Spleen (tissue), 11 donors: Measurements from ENCODE around the gene CADPS2. TPM values are rescaled to one million over a fixed set of nuclear protein-coding genes. Genes with fewer than 3 reads are reported as not detected.

ENCODE experiments used
- DNase-seq: peaks from one replicate; pipeline ENCODE4 v3.0.0-alpha.2; 2020
- H3K27ac ChIP-seq, 8 donors: fragments of 200-600 bp; sonication (generic) in 7 of 8; 1 replicate in 4 of 8; 2 replicates in 4 of 8; pipeline versions ENCODE4 v1.5.0 to v1.8.0; 2016 to 2021; ENCODE audit warnings: inconsistent platforms in 4 of 8, mild to moderate bottlenecking in 4 of 8, moderate library complexity in 1 of 8
- H3K27me3 ChIP-seq, 7 donors: fragments of 200-600 bp; sonication (generic) in 6 of 7; replicated peaks in 1 of 7; 1 replicate in 4 of 7; 2 replicates in 3 of 7; pipeline versions ENCODE4 v1.5.0 to v1.8.0; 2016 to 2021; ENCODE audit warnings: inconsistent platforms in 3 of 7, mild to moderate bottlenecking in 1 of 7
- H3K36me3 ChIP-seq, 6 donors: fragments of 200-600 bp; sonication (generic) in 5 of 6; 1 replicate in 4 of 6; 2 replicates in 2 of 6; pipeline versions ENCODE4 v1.5.0 to v1.8.0; 2016 to 2021; ENCODE audit warnings: inconsistent platforms in 2 of 6
- H3K4me1 ChIP-seq, 6 donors: fragments of 200-600 bp; sonication (generic) in 5 of 6; 1 replicate in 3 of 6; 2 replicates in 3 of 6; pipeline versions ENCODE4 v1.5.0 to v1.8.0; 2016 to 2021; ENCODE audit warnings: inconsistent platforms in 3 of 6
- H3K4me3 ChIP-seq, 8 donors: fragments of 200-600 bp; sonication (generic) in 7 of 8; 1 replicate in 4 of 8; 2 replicates in 4 of 8; pipeline versions ENCODE4 v1.5.0 to v1.8.0; 2016 to 2021; ENCODE audit warnings: inconsistent platforms in 4 of 8, mild to moderate bottlenecking in 4 of 8, moderate library complexity in 2 of 8
- H3K9me3 ChIP-seq, 8 donors: fragments of 200-600 bp; sonication (generic) in 7 of 8; 1 replicate in 4 of 8; 2 replicates in 4 of 8; pipeline versions ENCODE4 v1.5.0 to v1.8.0; 2016 to 2021; ENCODE audit warnings: inconsistent platforms in 4 of 8
- CTCF ChIP-seq, 11 experiments: fragments of 200-600 bp in 7 of 11; fragments of 450-650 bp in 4 of 11; sonication (generic) in 4 of 11; IDR thresholded peaks in 8 of 11; conservative IDR thresholded peaks in 3 of 11; 1 replicate in 7 of 11; 2 replicates in 4 of 11; pipeline versions ENCODE4 v1.4.0 to v1.8.0; 2016 to 2021; ENCODE audit warnings: antibody characterized with exemption in 11 of 11, inconsistent platforms in 4 of 11, mild to moderate bottlenecking in 1 of 11
- POLR2A ChIP-seq, 3 donors: fragments of 450-650 bp; IDR thresholded peaks; one replicate each; pipeline ENCODE4 v1.5.1; 2017; ENCODE audit warnings: antibody characterized with exemption in 3 of 3, mild to moderate bottlenecking in 1 of 3
- POLR2AphosphoS5 ChIP-seq, 3 donors: sonication (generic); formaldehyde crosslinking; IDR thresholded peaks; one replicate each; pipeline ENCODE4 v1.5.1; 2017; ENCODE audit warnings: antibody characterized with exemption in 3 of 3
- WGBS, 5 donors: extraction: QIAGEN DNeasy Blood & Tissue Kit in 3 of 5; methylation state at CpG; one replicate each; pipeline versions ENCODE4 v1.1.5 to v1.1.7; 2013 to 2018; 5-methylcytosine and 5-hydroxymethylcytosine counted together
- intact Hi-C: fragments of 100-400 bp; cut with DNase I; formaldehyde crosslinking; loops from one replicate; pipeline ENCODE4 v1.15.0; 2023; ENCODE audit warnings: low total_unique reads
- polyA plus RNA-seq, 3 donors: library from polyadenylated mRNA; stranded (reverse); fragments of 200-250 nt; gene quantifications; one replicate each; pipeline ENCODE4 v1.2.1, GENCODE V29; 2013
- total RNA-seq, 7 donors: library from RNA; depleted of rRNA in 3 of 7; stranded (reverse); fragments of >200 nt in 3 of 7; fragmentation: NEBNext Ultra II Directional in 4 of 7; extraction: Animal tissue kit (Norgen Biotek cat#: 25700) in 4 of 7; gene quantifications; one replicate each; pipeline versions ENCODE4 v1.1.0 to v1.2.1, GENCODE V29; 2016 to 2021
- donor health status: healthy with polysubstance abuse.
- donor health status: DM: no; HTN: no; CAD: no; lungs with moderate emphysema.
- donor health status: DM: no; HTN: no; CAD: no.
- donor health status: Bipolar disorder and iron deficiency.
- donor health status: healthy.
- donor health status: DM: no; HTN: no; CAD: no.
- donor health status: DM: yes; HTN: yes; CAD: no.

Gene CADPS2
- total and polyA plus RNA-seq, 10 donors: 2.4 to 19.3 (median 11.7) TPM

DNA sequence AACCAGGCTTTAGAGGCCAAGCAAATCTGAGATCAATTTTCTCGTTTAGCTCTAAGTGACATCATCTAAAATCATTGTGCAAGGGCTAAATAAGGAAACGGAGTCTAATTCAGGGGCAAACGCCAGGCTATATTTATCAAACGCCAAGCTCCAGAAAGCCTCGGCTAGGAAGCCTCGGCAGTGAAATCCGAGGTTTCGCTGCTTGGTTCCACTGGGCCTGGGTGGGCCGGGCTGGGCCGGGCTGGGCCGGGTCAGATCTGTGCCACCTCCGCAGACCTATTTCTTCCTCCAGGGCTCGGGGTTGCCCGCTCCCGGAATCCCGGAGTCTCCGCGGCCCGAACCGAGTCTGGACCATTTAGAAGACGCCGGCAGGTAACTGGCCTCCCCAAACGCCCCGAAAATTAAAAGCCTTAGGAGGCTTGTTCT lies 581.3 kb downstream of the CADPS2 start:
- peak overlapping the region in 3 of 8 donors; percentile 10 to 56 (median 19) for H3K4me3 ChIP-seq
- no peak for DNase-seq
- peaks cover 0 to 45% (median 19%) of the 10 kb centered on the region in 6 donors for H3K4me1 ChIP-seq
- no peaks in the 10 kb centered on the region for H3K36me3 ChIP-seq
- peaks cover 0 to 16% (median 0%) of the 10 kb centered on the region in 8 donors for H3K9me3 ChIP-seq
- peaks cover 9 to 100% (median 97%) of the 10 kb centered on the region in 7 donors for H3K27me3 ChIP-seq
- intact Hi-C loops: no loop called here
- WGBS, 5 donors: 1 to 5% (median 3%) methylated on average over 24 of the region's 24 CpGs
- H3K27ac ChIP-seq: no peak overlapping the region
- no peak for TF ChIP-seq CTCF (IDR thresholded peaks at IDR 0.05 in 8 of 11, conservative IDR thresholded peaks at IDR 0.05 in 3 of 11)
- TF ChIP-seq POLR2A (IDR thresholded peaks at IDR 0.05): no peak
- TF ChIP-seq POLR2AphosphoS5 (IDR thresholded peaks at IDR 0.05): no peak

DNA sequence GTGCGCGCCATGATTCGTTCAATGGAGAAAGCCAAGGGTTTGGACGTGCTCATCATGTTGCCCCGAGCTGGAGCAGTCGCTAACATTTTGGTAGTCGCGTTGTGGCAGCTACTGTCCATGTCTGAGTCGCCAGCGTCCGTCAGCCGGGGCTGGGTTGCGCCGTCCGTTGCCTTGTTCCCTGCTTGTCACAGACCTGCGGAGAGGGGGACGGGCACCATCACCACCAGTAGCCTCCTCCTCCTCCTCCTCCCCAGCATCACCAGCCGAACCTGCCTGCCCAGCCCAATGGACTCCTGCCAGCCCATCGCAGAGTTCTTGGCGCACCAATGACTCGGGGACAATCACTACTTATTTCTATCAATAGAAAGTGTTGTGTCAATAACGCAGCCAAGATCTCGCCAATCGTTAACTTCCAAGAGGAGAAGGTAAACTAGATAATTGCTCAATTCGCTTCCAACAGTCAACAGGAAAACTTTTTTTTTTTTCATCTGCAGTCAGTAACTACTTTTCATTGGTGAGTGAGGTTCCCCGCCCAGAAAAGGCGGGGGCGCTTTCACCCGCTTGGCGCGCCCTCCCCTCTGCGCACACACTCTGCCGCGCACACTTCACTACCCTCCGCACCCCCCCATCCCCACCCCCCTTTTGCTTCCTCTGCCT lies 581.8 kb downstream of the CADPS2 start, which contains the start of gene FEZF1:
FEZF1 (minus strand) TSS at position 432 of the 657 bp plus-strand sequence; CDS start at position 119, 313 bp downstream.
- H3K9me3 ChIP-seq: peaks cover 0 to 16% (median 0%) of the 10 kb centered on the region in 8 donors
- no peaks in the 10 kb centered on the region for H3K36me3 ChIP-seq
- no peak within 1 kb of the TSS for H3K27ac ChIP-seq
- TF ChIP-seq POLR2A (IDR thresholded peaks at IDR 0.05): no peak
- TF ChIP-seq POLR2AphosphoS5 (IDR thresholded peaks at IDR 0.05): no peak
- TF ChIP-seq CTCF (IDR thresholded peaks at IDR 0.05 in 8 of 11, conservative IDR thresholded peaks at IDR 0.05 in 3 of 11): no peak
- peak; percentile 61 for DNase-seq
- WGBS, 5 donors: 7 to 10% (median 8%) methylated on average over 35 of the region's 35 CpGs
- H3K4me3 ChIP-seq: peak within 1 kb of the TSS in 6 of 8 donors; percentile 10 to 56 (median 20)
- peaks cover 12 to 100% (median 97%) of the 10 kb centered on the region in 7 donors for H3K27me3 ChIP-seq
- peaks cover 0 to 46% (median 19%) of the 10 kb centered on the region in 6 donors for H3K4me1 ChIP-seq
- intact Hi-C loops: no loop called here

DNA sequence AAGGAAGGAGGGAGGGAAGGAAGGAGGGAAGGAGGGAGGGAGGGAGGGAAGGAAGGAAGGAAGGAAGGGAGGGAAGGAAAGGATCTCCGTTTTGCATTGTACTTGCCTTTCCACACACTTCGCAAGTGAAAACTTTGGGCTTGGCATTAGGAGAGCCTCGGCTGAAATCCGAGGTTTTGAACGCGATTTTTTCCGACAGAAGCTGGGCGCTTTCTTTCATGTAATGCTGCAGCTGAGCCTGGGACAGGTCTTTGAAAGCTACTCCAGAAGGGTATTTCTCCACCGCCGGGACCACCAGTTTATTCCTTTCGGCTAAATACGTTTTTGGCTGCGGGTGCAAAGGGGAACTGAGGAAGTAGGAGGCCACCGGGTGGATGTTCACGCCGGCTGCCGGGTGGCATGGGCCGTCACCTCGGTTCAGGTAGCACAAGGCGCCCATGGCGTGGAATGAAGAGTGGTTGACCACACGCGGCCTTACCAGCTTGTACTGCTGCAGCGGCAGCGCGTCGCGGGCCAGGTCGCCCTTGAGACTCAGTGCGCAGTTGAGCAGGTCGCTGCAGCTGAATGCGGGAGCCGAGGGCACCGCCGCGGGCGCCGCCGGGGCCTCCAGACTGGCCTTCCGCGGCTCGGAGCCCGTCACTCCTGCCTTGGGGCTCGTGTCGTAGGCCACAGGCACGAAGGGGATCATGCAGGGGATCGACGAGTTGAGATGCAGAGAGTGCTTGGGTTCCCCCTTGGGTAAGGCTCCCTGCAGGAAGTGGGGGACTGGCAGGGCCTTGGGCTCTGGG lies 582.5 kb downstream of the CADPS2 start:
- WGBS, 5 donors: 4 to 9% (median 6%) methylated on average over 29 to 48 of the region's 48 CpGs
- H3K9me3 ChIP-seq: peaks cover 0 to 16% (median 0%) of the 10 kb centered on the region in 8 donors
- H3K36me3 ChIP-seq: no peaks in the 10 kb centered on the region
- peaks cover 0 to 46% (median 19%) of the 10 kb centered on the region in 6 donors for H3K4me1 ChIP-seq
- TF ChIP-seq POLR2AphosphoS5 (IDR thresholded peaks at IDR 0.05) (no peak), POLR2A (IDR thresholded peaks at IDR 0.05) (no peak), CTCF (IDR thresholded peaks at IDR 0.05 in 8 of 11, conservative IDR thresholded peaks at IDR 0.05 in 3 of 11) (no peak)
- H3K27ac ChIP-seq: no peak overlapping the region
- peaks cover 12 to 100% (median 97%) of the 10 kb centered on the region in 7 donors for H3K27me3 ChIP-seq
- intact Hi-C loops: no loop called here
- peak; percentile 66 for DNase-seq
- peak overlapping the region in 1 of 8 donors; percentile 56 for H3K4me3 ChIP-seq
